Body of pancreas (tissue), 4 donors: ENCODE data around the gene WASF1.

Experiments
- CTCF ChIP-seq, 7 experiments: fragments of 450-650 bp in 4 of 7; fragments of 200-600 bp in 3 of 7; sonication (generic) in 3 of 7; IDR thresholded peaks; one replicate each; pipeline ENCODE4 v1.5.1; 2016 to 2019; ENCODE audit warnings: antibody characterized with exemption in 7 of 7
- POLR2A ChIP-seq, 3 donors: fragments of 450-650 bp; IDR thresholded peaks; one replicate each; pipeline ENCODE4 v1.6.1; 2016; ENCODE audit warnings: antibody characterized with exemption in 3 of 3, mild to moderate bottlenecking in 2 of 3

- TF ChIP-seq CTCF (IDR thresholded peaks at IDR 0.05) (no peak), POLR2A (IDR thresholded peaks at IDR 0.05) (no peak)
These were observed 76.2 kb downstream of the WASF1 start for GRCh38 chr6:110103260-110103659.
